HK-2 (cell line): ENCODE measurements around the gene PICK1.
A peak's percentile ranks its signal among the peaks of the same experiment; 100 is the strongest.

Source experiments
- DNase-seq: peaks from one replicate; pipeline ENCODE4 v3.0.0-alpha.2; 2018; ENCODE audit not compliant: unreplicated experiment

Gene PICK1

GRCh38 chr22:38087855-38088254 lies 30.7 kb downstream of the PICK1 start:
- DNase-seq = no peak

GRCh38 chr22:38088629-38089473 lies 31.6 kb downstream of the PICK1 start:
- DNase-seq = no peak

- no peak for DNase-seq
Observed at GRCh38 chr22:38089474-38089851, 32.3 kb downstream of the PICK1 start.

GRCh38 chr22:38097058-38097457 lies 39.9 kb downstream of the PICK1 start:
- DNase-seq = no peak

- no peak for DNase-seq
Observed at GRCh38 chr22:38097557-38098409, 40.6 kb downstream of the PICK1 start.

GRCh38 chr22:38098410-38099249 lies 41.4 kb downstream of the PICK1 start:
- no peak for DNase-seq

- no peak for DNase-seq
Observed at GRCh38 chr22:38103641-38104040, 46.4 kb downstream of the PICK1 start.

GRCh38 chr22:38104084-38104483 lies 46.9 kb downstream of the PICK1 start:
- DNase-seq = no peak

GRCh38 chr22:38106814-38107578 lies 49.8 kb downstream of the PICK1 start:
- no peak for DNase-seq

- no peak for DNase-seq
Observed at GRCh38 chr22:38107692-38108515, 50.7 kb downstream of the PICK1 start.

GRCh38 chr22:38108561-38109319 lies 51.5 kb downstream of the PICK1 start:
- no peak for DNase-seq

- no peak for DNase-seq
Observed at GRCh38 chr22:38109371-38110001, 52.3 kb downstream of the PICK1 start.

- DNase-seq = peak; percentile 82
Observed at GRCh38 chr22:38110008-38110862, 53.0 kb downstream of the PICK1 start, which contains the start of gene BAIAP2L2. TSS of gene BAIAP2L2 (minus strand) at chr22:38110684. CDS start at chr22:38110525, 159 bp downstream.

- DNase-seq = peak; percentile 79
Observed at GRCh38 chr22:38110863-38111852, 54.0 kb downstream of the PICK1 start.

GRCh38 chr22:38111925-38112355 lies 54.7 kb downstream of the PICK1 start:
- no peak for DNase-seq

GRCh38 chr22:38112381-38112780 lies 55.2 kb downstream of the PICK1 start:
- no peak for DNase-seq
